ENCODE results near the gene ISG15. TPM values are rescaled to one million over a fixed set of nuclear protein-coding genes. Genes with fewer than 3 reads are reported as not detected.

The ISG15 gene
- total and polyA plus RNA-seq, 10 donors: 23.3 to 230 (median 58.8) TPM

DNA sequence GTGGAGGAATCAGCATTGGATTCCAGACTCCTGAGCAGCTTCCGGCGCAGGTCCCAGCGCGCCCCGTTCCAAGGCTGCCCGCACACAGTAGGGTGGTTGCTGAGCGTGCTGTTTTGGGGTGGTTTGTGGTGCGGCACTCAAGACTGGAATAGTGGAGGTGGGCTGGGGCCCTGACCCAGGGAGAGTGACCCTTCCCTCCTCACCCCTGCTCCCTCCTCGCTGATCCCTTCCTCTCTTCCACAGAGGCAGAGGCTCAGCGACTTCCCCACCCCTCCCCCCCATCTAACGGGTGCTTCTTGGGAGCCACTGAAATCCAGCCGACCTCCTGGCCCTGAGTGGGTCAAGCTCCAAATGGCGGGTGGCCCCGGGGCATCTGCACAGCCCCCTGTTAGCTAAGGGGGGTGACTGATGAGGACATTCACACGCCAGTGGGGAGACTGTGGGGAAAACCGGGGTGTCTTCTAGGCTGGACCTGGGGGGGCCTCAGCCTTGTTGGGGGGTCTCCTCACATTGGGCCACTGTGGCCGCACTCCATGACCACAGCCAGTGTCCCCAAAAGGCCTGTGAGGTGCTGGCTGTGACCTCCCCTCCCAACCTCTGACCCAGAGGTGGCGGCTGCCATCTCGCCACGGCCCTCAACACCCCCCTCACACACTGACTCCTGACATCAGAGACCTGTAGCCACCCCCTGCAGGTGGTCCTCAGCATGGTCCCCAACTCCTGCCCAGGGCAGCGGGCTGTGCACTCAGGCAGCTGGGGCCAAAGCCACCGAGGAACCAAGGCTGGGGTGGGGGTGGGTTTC lies 9.5 kb upstream of the ISG15 start:
- no peak for TF ChIP-seq POLR2A (IDR thresholded peaks at IDR 0.05)
- no peak for TF ChIP-seq POLR2AphosphoS5 (IDR thresholded peaks at IDR 0.05)
- TF ChIP-seq, protein P1, sequence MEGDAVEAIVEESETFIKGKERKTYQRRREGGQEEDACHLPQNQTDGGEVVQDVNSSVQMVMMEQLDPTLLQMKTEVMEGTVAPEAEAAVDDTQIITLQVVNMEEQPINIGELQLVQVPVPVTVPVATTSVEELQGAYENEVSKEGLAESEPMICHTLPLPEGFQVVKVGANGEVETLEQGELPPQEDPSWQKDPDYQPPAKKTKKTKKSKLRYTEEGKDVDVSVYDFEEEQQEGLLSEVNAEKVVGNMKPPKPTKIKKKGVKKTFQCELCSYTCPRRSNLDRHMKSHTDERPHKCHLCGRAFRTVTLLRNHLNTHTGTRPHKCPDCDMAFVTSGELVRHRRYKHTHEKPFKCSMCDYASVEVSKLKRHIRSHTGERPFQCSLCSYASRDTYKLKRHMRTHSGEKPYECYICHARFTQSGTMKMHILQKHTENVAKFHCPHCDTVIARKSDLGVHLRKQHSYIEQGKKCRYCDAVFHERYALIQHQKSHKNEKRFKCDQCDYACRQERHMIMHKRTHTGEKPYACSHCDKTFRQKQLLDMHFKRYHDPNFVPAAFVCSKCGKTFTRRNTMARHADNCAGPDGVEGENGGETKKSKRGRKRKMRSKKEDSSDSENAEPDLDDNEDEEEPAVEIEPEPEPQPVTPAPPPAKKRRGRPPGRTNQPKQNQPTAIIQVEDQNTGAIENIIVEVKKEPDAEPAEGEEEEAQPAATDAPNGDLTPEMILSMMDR (IDR thresholded peaks at IDR 0.05 in 8 of 11, conservative IDR thresholded peaks at IDR 0.05 in 3 of 11): no peak
- H3K4me1 ChIP-seq: peaks cover 5 to 61% (median 45%) of the 10 kb centered on the region in 6 donors
- H3K36me3 ChIP-seq: no peaks in the 10 kb centered on the region
- peak; percentile 70 for DNase-seq
- WGBS, 5 donors: 74 to 86% (median 81%) methylated on average over 14 to 22 of the region's 22 CpGs
- peaks cover 0 to 81% (median 58%) of the 10 kb centered on the region in 7 donors for H3K27me3 ChIP-seq (replicated peaks in 1 of 7)
- no peak overlapping the region for H3K4me3 ChIP-seq
- intact Hi-C loops (cut with DNase I; ENCODE audit: low total_unique reads): no loop called here
- H3K9me3 ChIP-seq: no peaks in the 10 kb centered on the region
- H3K27ac ChIP-seq: no peak overlapping the region

DNA sequence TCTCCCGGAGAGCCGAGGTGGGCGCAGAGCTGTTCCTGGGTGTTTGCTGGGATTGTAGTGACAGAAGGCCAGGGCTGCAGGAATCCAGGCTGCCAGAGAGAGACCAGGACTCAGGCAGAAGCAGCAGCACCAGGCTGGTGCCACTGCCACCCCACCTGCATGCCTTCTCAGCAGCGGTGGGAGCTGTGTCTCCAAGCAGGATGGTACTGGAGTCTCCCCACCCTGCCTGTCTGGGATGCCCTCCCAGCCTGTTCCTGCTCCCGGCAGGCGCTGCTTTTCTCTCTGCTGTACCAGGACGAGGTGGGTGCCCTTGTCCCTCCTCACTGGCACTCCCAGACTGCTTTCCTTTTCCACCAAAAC lies 8.9 kb upstream of the ISG15 start:
- no peak for DNase-seq
- Histone ChIP-seq H3K9me3 (no peaks in the 10 kb centered on the region), H3K27me3 (replicated peaks in 1 of 7) (peaks cover 0 to 75% (median 52%) of the 10 kb centered on the region in 7 donors), H3K36me3 (no peaks in the 10 kb centered on the region), H3K4me1 (peaks cover 3 to 56% (median 39%) of the 10 kb centered on the region in 6 donors), H3K4me3 (no peak overlapping the region), H3K27ac (no peak overlapping the region)
- 27 to 55% (median 47%) methylated on average over 4 to 7 of the region's 7 CpGs for WGBS, 5 donors
- intact Hi-C loops (cut with DNase I; ENCODE audit: low total_unique reads): no loop called here
- no peak for TF ChIP-seq POLR2AphosphoS5 (IDR thresholded peaks at IDR 0.05)

DNA sequence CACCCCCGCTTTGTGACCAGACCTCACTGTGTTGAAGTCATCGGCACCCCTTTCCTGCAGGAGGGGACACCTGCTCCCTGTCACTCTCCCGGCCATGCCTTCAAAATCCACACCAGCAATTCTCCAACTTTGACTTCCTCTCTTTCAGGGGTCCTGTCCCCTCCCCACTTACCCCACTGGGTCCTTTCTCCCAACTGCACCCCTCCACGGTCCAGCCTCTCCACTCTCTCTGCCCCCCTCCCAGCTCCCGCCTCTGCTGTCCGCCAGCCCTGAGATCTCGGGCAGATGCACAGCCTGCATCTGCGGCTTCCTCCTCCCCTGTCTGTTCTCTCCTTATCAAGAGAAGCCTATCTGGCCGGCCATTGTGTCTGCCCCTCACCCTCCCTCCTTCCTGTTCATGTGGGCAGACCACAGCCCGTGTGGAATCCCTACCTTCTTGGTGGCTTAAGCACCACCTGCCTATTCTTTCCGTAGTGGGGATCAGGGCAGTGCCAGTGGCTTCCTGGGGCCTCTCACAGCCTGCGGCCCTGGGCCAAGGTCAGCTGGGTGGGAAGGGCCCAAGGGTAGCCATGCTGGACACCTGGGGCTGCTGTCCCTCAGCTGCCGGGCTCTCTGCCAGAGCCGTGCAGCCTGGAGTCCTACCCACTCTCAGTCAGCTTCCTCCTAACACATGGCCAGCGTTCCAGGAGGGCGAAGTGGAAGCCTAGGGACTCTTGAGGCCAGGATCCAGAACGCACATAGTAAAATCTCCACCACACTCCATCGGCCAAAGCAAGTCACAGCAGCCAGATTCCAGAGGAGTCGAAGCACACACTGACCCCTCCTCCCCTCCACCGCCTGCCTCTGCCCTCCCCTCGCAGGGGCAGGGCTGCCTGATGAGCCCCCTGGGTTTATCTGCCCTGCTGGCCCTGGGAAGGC lies 8.3 kb upstream of the ISG15 start:
- WGBS, 5 donors: 6 to 16% (median 13%) methylated on average over 14 to 21 of the region's 21 CpGs
- H3K36me3 ChIP-seq: no peaks in the 10 kb centered on the region
- H3K4me3 ChIP-seq: no peak overlapping the region
- intact Hi-C loops (cut with DNase I; ENCODE audit: low total_unique reads): no loop called here
- no peak overlapping the region for H3K27ac ChIP-seq
- TF ChIP-seq POLR2A (IDR thresholded peaks at IDR 0.05) (no peak), POLR2AphosphoS5 (IDR thresholded peaks at IDR 0.05) (peak in 2 of 3 donors; percentile 16 to 26)
- peaks cover 0 to 69% (median 46%) of the 10 kb centered on the region in 7 donors for H3K27me3 ChIP-seq (replicated peaks in 1 of 7)
- H3K9me3 ChIP-seq: no peaks in the 10 kb centered on the region
- H3K4me1 ChIP-seq: peaks cover 0 to 52% (median 33%) of the 10 kb centered on the region in 6 donors
- DNase-seq: no peak

DNA sequence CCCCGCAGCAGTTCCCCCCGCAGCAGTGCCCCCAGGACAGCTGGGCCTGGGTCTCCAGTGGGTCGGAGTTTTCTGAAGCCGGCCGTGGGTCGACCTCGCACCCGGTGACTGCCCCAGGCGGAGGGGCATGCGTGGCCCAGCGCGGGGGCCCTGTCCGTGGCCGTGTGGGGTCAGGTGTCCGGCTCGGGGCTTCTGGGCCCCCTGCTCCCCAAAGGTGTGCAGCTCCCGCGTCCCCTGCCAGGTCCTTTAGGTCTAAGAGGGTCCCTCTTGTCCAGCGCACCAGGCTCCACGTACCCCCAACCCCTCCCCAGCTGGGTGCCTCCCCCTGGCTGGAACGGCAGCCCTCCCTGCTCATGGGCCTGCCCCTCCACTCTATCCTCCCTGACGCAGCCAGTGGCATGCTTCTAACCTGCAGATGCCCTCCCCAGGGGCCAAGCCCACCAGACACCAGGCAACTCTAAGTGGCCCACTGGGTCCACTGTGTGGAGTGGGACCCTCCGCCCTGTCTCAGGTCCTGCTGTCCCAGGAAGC lies 7.5 kb upstream of the ISG15 start:
- intact Hi-C loops (cut with DNase I; ENCODE audit: low total_unique reads): no loop called here
- H3K4me3 ChIP-seq: no peak overlapping the region
- peaks cover 0 to 61% (median 38%) of the 10 kb centered on the region in 7 donors for H3K27me3 ChIP-seq (replicated peaks in 1 of 7)
- H3K4me1 ChIP-seq: peaks cover 0 to 44% (median 25%) of the 10 kb centered on the region in 6 donors
- WGBS, 5 donors: 68 to 89% (median 86%) methylated on average over 4 to 23 of the region's 23 CpGs
- no peaks in the 10 kb centered on the region for H3K9me3 ChIP-seq
- H3K27ac ChIP-seq: no peak overlapping the region
- no peak for TF ChIP-seq POLR2AphosphoS5 (IDR thresholded peaks at IDR 0.05)
- TF ChIP-seq, protein P1 (IDR thresholded peaks at IDR 0.05 in 8 of 11, conservative IDR thresholded peaks at IDR 0.05 in 3 of 11): no peak
- TF ChIP-seq POLR2A (IDR thresholded peaks at IDR 0.05): no peak
- peak; percentile 73 for DNase-seq
- no peaks in the 10 kb centered on the region for H3K36me3 ChIP-seq
